ENCODE measurements around the gene METTL27. TPM values are rescaled to one million over a fixed set of nuclear protein-coding genes. Genes with fewer than 3 reads are reported as not detected.
"Not testable (repeated sequence)": the region's sequence is repeated elsewhere in the genome, so short reads cannot be mapped to it uniquely, and the experiment has no call there.

The METTL27 gene
- total RNA-seq, 1 donor from 2014 or later, result 0.90 TPM

DNA sequence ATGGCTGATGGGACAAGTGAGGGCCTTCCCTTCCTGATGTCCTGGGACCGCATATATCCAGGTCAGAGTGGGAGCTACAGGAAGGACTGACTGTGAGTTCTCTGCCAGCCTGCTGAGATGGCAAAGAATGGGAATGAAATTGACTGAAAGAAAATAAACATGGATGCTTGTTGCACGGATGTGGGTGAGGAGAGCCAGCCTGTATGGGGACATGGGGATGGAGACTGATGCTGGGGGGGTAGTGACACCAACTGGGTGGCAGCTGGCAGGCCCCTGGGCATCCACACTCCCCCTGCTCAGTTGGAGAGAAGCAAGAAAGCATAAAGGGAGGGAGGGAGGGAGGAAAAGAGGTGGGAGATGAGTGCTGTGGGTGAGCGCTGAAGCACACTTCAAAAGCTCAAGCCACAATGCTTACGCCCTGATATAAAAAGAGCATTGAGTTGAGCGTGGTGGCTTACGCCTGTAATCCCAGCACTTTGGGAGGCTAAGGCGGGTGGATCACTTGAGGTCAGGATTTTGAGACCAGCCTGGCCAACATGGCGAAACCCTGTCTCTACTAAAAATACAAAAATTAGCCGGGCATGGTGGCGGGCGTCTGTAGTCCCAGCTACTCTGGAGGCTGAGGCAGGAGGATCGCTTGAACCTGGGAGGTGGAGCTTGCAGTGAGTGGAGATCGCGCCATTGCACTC is 20.6 kb downstream of the METTL27 start:
- DNase-seq (ENCODE audit: low read depth in 2 of 2), result not testable (repeated sequence)

DNA sequence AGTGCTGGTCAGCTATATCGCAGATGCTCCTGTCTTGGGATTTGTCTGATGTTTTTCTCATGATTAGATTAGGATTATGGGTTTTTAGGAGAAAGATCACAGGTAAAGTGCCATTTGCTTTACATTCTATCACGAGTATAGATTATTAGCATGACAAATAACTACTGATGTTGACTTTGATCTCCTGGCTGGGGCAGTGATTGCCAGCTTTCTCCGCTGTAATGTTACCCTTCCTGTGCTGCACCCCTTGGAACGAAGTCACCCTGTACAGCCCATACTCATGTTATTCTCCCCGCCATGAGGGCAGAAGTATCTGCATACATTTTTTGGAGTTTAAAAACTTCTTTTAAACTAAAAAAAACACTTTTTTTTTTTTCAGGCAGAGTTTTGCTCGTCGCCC is 22.3 kb downstream of the METTL27 start:
- no peak for DNase-seq (ENCODE audit: low read depth in 2 of 2)

DNA sequence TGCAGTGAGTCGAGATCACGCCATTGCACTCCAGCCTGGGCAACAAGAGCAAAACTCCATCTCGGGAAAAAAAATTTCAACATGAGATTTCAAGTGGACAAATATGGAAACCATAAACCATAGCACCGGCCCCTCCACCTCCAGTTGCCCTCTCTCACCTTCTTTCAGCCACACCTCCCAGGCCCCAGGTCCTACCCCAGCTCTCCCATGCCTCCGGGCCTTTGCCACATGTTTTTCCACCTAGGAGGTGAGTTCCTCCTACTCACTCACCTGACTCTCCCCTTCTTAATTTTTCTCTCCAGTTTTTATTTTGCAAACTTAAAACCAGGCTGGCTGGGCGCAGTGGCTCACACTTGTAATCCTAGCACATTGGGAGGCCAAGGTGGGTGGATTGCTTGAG is 25.2 kb downstream of the METTL27 start:
- no peak for DNase-seq (ENCODE audit: low read depth in 2 of 2)

DNA sequence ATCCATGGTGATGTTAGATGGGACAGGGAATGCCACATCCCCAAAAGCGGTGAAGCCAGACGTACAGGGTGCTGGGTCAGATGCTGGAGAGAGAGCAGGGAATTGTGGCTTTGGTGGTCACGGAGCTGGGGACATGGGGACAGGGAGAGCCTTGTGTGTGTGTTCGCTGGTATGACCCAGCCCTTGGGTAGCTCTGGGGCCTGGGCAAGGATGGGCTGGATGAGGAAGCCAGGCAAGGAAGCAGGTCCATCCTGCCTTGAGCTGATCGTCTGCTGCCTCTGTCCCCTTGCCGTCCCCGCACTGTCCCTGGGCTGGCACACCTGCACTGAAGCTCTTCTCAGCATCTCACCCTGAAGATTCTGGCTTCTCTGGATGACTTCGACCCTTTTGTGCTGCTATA is 26.9 kb downstream of the METTL27 start:
- no peak for DNase-seq (ENCODE audit: low read depth in 2 of 2)

DNA sequence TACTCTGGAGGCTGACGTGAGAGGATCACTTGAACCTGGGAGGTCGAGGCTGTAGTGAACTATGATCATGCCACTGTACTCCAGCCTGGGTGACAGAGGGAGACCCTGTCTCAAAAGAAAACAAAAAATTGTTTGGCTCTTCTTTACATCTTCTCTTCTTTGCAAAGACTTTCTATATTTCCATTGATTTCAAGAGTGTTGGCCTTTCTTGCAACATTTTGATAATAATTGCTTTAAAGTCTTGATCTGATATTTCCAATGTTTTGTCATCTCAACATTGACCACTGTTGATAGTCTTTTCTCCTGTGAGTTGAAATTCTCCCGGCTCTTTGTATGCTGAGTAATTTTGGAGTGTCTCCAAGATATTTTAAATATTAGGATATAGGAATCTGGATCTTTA is 29.3 kb downstream of the METTL27 start:
- DNase-seq (ENCODE audit: low read depth in 2 of 2), result no peak

DNA sequence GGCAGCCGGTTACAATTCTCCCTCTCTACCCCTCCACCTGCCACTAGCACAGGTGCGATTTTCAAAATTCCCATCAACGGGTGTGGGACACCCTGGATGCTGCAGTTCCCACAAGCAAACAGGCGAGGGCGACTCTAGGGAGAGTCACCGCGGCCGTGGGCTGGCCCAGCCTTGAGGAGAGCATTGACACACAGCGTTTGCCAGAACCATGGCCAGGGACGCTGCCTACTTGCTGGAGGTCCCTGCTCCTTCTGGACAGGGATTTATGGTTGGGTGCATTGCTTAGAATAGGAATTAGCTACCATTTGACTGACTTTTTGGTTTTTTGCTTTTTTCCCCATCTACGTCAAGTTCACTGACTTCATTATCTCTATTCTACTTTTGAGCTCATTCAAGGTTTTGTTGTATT is 30.6 kb downstream of the METTL27 start:
- DNase-seq (ENCODE audit: low read depth in 2 of 2), result peak in 1 of 2 donors; percentile 63

DNA sequence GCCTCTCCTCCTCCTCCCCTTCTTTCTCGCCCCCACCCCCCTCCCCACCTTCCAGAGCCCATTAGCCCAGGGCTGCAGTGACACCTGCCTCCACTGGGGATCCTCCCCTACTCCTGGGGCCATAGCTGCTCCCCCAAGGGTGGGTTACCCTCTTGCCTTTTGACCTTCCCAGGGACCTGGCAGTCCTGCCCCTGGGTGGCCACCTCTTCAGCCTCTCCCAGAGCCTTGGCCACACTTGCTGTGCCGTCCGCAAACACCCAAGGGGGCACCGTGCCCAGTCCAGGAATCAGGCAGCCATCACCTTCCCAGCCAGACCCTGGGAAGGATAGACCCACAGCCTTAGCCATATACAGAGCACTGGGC is 31.3 kb downstream of the METTL27 start:
- no peak for DNase-seq (ENCODE audit: low read depth in 2 of 2)

DNA sequence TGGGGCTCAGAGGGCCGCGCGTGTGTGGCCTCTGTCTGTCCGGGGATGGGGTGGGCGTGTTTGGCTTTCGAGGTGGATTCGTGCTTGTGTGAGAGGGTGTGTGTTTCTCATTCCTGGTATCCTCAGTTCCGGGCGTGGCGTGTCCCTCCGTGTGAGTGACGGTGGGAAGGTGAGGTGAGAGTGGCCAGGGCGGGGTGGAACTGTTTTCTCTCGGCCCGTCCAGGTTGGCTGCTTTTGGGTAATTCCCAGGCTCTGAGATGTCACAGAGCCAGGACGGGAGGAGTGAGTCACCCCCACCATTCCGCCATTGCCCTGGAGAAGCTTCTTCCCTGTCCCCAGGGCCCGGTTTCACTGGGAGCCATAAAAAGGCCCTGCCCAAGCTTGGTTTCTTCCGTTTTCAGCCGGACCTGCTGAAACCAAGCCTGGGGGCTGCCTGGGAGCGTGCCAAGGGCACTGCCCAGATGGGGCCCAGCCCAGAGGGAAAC is 32.8 kb downstream of the METTL27 start:
- DNase-seq (ENCODE audit: low read depth in 2 of 2), result no peak

DNA sequence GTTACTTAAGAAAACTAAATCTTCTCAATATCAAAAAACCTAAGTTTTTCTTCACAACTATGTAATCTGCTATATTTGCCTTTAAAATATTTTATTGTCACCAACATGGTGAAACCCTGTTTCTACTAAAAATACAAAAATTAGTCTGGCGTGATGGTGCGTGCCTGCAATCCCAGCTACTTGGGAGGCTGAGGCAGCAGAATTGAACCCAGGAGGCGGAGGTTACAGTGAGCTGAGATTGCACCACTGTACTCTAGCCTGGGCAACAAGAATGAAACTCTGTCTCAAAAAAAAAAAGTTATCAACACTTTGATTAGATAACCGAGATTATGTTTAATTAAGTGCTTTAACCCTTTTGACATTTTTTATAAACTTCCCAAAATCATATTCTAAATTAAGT is 39.9 kb downstream of the METTL27 start:
- no peak for DNase-seq (ENCODE audit: low read depth in 2 of 2)

DNA sequence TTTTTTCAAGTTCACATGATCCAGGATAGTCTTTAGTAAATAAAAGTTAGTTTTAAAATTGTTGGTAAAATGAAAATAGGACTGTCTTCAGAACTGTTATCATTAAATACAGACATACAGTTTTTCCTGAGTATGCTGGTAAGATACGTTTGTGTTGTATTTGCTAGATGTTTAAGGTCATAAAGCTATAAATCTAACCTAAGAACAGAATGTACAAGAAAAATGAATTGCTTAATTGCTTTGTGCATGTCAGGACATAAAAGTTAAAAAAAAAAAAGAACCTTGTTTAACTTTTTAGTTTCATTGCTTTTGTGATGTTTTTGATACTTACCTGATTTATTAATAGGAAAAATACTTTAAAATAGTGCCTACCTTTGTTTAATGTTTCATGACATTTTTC is 40.7 kb downstream of the METTL27 start:
- DNase-seq (ENCODE audit: low read depth in 2 of 2), result no peak

DNA sequence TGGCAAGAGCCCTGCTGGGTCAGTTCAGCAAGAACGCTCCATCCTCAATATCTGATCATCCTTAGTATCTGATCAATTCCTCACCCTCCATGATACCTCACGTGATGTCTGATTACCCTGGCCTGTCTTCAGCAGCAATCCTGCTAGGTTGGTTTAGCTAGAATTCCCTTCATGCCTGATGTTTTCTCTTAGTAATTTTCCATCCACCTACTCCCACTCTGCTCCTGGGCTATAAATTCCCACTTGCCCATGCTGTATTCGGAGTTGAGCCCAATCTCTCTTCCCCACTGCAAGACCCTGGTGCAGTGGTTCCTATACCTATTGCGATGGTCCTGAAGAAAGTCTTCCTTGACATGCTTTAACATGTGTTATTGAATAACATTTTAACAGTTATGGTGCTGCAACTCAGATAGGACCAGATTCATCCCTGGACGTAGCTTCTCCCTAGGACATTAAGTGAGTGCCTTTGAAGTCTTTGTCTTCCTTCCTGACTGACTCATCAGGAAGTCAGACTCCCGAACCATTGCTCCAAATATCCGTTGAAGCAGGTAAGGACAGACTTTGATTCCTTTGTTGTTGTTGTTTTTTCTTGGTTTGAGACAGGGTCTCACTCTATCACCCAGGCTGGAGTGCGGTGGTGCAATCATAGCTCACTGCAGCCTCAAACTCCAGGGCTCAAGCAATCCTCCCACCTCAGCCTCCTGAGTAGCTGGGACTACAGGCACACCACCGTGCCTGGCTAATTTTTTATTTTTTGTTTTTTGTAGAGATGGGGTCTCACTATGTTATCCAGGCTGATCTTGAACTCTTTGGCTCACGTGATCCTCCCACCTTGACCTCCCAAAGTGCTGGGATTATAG is 42.8 kb downstream of the METTL27 start:
- peak in 1 of 2 donors; percentile 52 for DNase-seq (ENCODE audit: low read depth in 2 of 2)

DNA sequence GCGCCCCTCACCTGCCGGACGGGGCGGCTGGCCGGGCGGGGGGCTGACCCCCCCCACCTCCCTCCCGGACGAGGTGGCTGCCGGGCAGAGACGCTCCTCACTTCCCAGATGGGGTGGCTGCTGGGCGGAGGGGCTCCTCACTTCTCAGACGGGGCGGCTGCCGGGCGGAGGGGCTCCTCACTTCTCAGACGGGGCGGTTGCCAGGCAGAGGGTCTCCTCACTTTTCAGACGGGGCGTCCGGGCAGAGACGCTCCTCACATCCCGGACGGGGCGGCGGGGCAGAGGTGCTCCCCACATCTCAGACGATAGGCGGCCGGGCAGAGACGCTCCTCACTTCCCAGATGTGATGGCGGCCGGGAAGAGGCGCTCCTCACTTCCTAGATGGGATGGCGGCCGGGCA is 45.1 kb downstream of the METTL27 start:
- DNase-seq (ENCODE audit: low read depth in 2 of 2), result not testable (repeated sequence)

DNA sequence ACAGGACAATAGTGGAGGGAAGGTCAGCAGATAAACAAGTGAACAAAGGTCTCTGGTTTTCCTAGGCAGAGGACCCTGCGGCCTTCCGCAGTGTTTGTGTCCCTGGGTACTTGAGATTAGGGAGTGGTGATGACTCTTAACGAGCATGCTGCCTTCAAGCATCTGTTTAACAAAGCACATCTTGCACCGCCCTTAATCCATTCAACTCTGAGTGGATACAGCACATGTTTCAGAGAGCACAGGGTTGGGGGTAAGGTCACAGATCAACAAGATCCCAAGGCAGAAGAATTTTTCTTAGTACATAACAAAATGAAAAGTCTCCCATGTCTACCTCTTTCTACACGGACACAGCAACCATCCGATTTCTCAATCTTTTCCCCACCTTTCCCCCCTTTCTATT is 45.7 kb downstream of the METTL27 start:
- DNase-seq (ENCODE audit: low read depth in 2 of 2), result not testable (repeated sequence)

DNA sequence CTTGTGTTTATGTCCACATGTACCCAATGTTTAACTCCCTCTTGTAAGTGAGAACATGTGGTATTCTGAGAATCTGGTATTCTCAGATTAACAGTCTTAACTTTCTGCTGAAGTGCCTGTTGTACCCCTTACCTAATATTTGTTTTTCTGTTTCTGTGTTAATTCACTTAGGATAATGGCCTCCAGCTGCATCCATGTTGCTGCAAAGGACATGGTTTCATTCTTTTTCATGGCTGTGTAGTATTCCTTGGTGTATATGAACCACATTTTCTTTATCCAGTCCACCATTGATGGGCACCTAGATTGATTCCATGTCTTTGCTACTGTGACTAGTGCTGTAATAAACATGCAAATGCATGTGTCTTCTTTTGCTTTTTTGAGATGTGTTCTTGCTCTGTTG is 47.1 kb downstream of the METTL27 start:
- DNase-seq (ENCODE audit: low read depth in 2 of 2), result not testable (repeated sequence)

DNA sequence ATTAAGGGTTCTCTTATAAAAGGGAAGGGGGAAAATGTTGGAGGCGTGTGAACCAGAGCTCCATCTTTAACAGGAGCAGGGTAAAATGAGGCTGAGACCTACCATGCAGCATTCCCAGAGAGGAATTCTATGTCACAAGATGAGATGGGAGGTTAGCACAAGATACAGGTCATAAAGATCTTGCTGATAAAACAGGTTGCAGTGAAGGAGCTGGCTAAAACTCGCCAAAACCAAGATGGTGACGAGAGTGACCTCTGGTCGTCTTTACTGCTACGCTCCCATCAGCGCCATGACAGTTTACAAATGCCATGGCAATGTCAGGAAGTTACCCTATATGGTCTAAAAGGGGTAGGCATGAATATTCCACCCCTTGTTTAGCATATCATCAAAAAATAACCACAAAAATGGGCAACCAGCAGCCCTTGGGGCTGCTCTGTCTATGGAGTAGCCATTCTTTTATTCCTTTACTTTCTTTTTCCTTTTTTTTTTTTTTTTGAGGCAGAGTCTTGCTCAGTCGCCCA is 51.1 kb downstream of the METTL27 start:
- not testable (repeated sequence) for DNase-seq (ENCODE audit: low read depth in 2 of 2)

DNA sequence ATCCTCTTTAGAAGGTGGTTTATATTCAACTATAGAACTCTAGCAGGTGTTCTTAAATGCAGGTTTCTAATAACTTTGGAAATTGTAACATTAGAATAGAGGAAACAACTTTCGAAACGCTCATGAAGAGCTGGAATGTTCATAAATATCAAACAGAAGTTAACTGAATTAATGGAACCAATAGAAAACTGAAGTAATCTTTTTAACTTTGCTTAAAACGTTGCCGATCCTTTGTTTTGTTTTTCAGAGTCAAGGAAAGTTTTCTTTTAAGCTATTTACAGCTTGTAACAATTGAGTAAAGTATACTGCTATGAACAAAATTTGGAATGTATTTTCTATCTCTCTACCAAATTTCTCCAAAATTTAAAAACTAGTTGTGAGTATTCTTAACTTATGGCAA is 53.3 kb downstream of the METTL27 start:
- no peak for DNase-seq (ENCODE audit: low read depth in 2 of 2)

DNA sequence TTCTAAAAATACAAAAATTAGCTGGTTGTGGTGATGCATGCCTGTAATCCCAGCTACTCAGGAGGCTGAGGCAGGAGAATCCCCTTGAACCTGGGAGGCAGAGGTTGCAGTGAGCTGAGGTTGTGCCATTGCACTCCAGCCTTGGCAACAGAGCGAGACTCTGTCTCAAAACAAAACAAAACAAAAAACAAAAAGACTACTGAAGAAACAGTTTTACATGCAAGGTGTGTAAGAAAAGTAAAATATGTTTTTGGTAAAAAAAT is 54.6 kb downstream of the METTL27 start:
- DNase-seq (ENCODE audit: low read depth in 2 of 2), result not testable (repeated sequence)

DNA sequence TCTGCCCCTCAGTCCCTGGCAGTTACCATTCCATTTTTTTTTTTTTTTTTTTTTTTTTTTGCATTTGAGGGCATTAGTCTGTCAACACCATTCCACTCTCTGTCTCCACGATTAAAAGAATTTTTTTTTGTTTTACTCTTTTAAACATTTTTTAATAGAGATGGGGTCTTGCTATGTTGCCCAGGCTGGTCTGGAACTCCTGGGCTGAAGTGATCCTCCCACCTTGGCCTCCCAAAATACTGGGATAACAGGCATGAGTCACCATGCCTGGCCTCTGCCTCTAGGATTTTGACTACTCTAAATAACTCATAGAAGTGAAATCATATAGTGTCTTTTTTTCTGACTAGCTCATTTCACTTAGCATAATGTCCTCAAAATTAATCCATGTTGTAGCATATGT is 55.7 kb downstream of the METTL27 start:
- no peak for DNase-seq (ENCODE audit: low read depth in 2 of 2)

Other genes with a start within 250 kb of the METTL27 start
- not detected in 2 replicates for gene MLXIPL, start 218.0 kb downstream of the METTL27 start, total RNA-seq
- gene VPS37D, start 174.7 kb downstream of the METTL27 start, total RNA-seq, result 2.7 and 3.8 TPM in 2 replicates
- 1.0 and 2.0 TPM in 2 replicates for gene DNAJC30, start 159.1 kb downstream of the METTL27 start, total RNA-seq
- 33.1 and 38.0 TPM in 2 replicates for gene BUD23, start 158.9 kb downstream of the METTL27 start, total RNA-seq
- gene STX1A, start 122.8 kb downstream of the METTL27 start, total RNA-seq, result 7.0 and 7.2 TPM in 2 replicates
- 7.1 and 7.7 TPM in 2 replicates for gene ABHD11, start 103.7 kb downstream of the METTL27 start, total RNA-seq
- gene CLDN3, start 72.2 kb downstream of the METTL27 start, total RNA-seq, result 0.13 and 0.26 TPM in 2 replicates
- under 0.01 and 0.25 TPM in 2 replicates for gene CLDN4, start 11.5 kb downstream of the METTL27 start, total RNA-seq
- not detected in 2 replicates for gene TMEM270, start 18.6 kb upstream of the METTL27 start, total RNA-seq
- gene ELN, start 185.7 kb upstream of the METTL27 start, total RNA-seq, result 6.2 and 31.0 TPM in 2 replicates
- gene LIMK1, start 241.3 kb upstream of the METTL27 start, total RNA-seq, result 13.9 and 18.7 TPM in 2 replicates

Data from dermis microvascular lymphatic vessel endothelial cell (primary cell).